WTC11 (cell line): ENCODE measurements around the gene BHLHE23. TPM values are rescaled to one million over a fixed set of nuclear protein-coding genes. Genes with fewer than 3 reads are reported as not detected.

ENCODE experiments used
- ATAC-seq: fragments of 200-7000 bp; cut with Tn5 transposase; 2 replicates; pipeline ENCODE4 v1.10.0; 2021; ENCODE audit warnings: mild to moderate bottlenecking, moderate library complexity
- CTCF ChIA-PET: fragments of 300-600 bp; sonication (Branson Sonifier 250); formaldehyde crosslinking; loops from one replicate; lab custom pipeline; 2021; ENCODE audit warnings: antibody characterized with exemption; lab: Charles Lee
- POLR2A ChIA-PET: fragments of 350-600 bp; sonication (Branson Sonifier 250); formaldehyde crosslinking; loops from one replicate; lab custom pipeline; 2021; ENCODE audit warnings: antibody characterized with exemption; lab: Charles Lee
- DNase-seq: peaks from one replicate; pipeline ENCODE4 v3.0.0; 2021; ENCODE audit warnings: low spot score
- H3K27ac Mint-ChIP-seq: 2 replicates; pipeline ENCODE4 v1.8.0; 2021; ENCODE audit warnings: mixed read lengths
- H3K27me3 Mint-ChIP-seq: 2 replicates; pipeline ENCODE4 v1.8.0; 2021; ENCODE audit warnings: low read depth, mild to moderate bottlenecking, moderate library complexity, mixed read lengths
- H3K36me3 Mint-ChIP-seq: 2 replicates; pipeline ENCODE4 v1.8.0; 2021; ENCODE audit warnings: mixed read lengths
- H3K4me1 Mint-ChIP-seq: 2 replicates; pipeline ENCODE4 v1.8.0; 2022; ENCODE audit warnings: mixed read lengths
- H3K4me3 Mint-ChIP-seq: 2 replicates; pipeline ENCODE4 v1.8.0; 2021; ENCODE audit warnings: mild to moderate bottlenecking, moderate library complexity, mixed read lengths
- H3K9me3 Mint-ChIP-seq: 2 replicates; pipeline ENCODE4 v1.8.0; 2021; ENCODE audit warnings: mixed read lengths
- AR ChIP-seq: fragments of 250-450 bp; sonication (Bioruptor Pico); IDR thresholded peaks from 2 replicates; pipeline ENCODE4 v1.9.0; 2021; ENCODE audit warnings: mild to moderate bottlenecking
- CBFB ChIP-seq: sonication (generic); formaldehyde crosslinking; IDR thresholded peaks from 2 replicates; pipeline ENCODE4 v1.8.1; 2022; ENCODE audit warnings: mild to moderate bottlenecking, low read depth, missing genetic modification reagents
- CTCF ChIP-seq: fragments of 200-600 bp; IDR thresholded peaks from 2 replicates; pipeline ENCODE4 v1.8.0; 2022; ENCODE audit warnings: antibody characterized with exemption
- E2F1 ChIP-seq: sonication (generic); formaldehyde crosslinking; IDR thresholded peaks from 2 replicates; pipeline ENCODE4 v1.8.0; 2022; ENCODE audit warnings: mild to moderate bottlenecking, missing genetic modification reagents
- E2F5 ChIP-seq: sonication (generic); formaldehyde crosslinking; IDR thresholded peaks from 2 replicates; pipeline ENCODE4 v1.8.1; 2022; ENCODE audit warnings: mild to moderate bottlenecking, moderate library complexity, missing genetic modification reagents
- JUN ChIP-seq: sonication (generic); formaldehyde crosslinking; IDR thresholded peaks from 2 replicates; pipeline ENCODE4 v1.8.0; 2023; ENCODE audit warnings: mild to moderate bottlenecking, missing genetic modification reagents
- NFE2L1 ChIP-seq: sonication (generic); formaldehyde crosslinking; IDR thresholded peaks from 2 replicates; pipeline ENCODE4 v1.8.1; 2023; ENCODE audit warnings: missing genetic modification reagents
- RORB ChIP-seq: fragments of 250-450 bp; sonication (Bioruptor Pico); IDR thresholded peaks from 2 replicates; pipeline ENCODE4 v1.9.0; 2021; ENCODE audit warnings: mild to moderate bottlenecking
- TEAD1 ChIP-seq: sonication (generic); formaldehyde crosslinking; IDR thresholded peaks from 2 replicates; pipeline ENCODE4 v1.8.0; 2022; ENCODE audit warnings: mild to moderate bottlenecking, missing genetic modification reagents
- TEAD4 ChIP-seq: sonication (generic); formaldehyde crosslinking; IDR thresholded peaks from 2 replicates; pipeline ENCODE4 v1.8.0; 2022; ENCODE audit warnings: mild to moderate bottlenecking, missing genetic modification reagents
- TP53 ChIP-seq: sonication (generic); formaldehyde crosslinking; IDR thresholded peaks from 2 replicates; pipeline ENCODE4 v1.8.1; 2023; ENCODE audit warnings: mild to moderate bottlenecking, missing genetic modification reagents
- USF1 ChIP-seq: sonication (generic); formaldehyde crosslinking; IDR thresholded peaks from 2 replicates; pipeline ENCODE4 v1.8.0; 2022; ENCODE audit warnings: mild to moderate bottlenecking, missing genetic modification reagents
- ZBTB43 ChIP-seq: sonication (generic); formaldehyde crosslinking; IDR thresholded peaks from 2 replicates; pipeline ENCODE4 v1.8.1; 2023; ENCODE audit warnings: mild to moderate bottlenecking, missing genetic modification reagents
- ZNF317 ChIP-seq: sonication (generic); formaldehyde crosslinking; IDR thresholded peaks from 2 replicates; pipeline ENCODE4 v1.8.1; 2023; ENCODE audit warnings: low read depth, mild to moderate bottlenecking, moderate library complexity, missing genetic modification reagents, borderline replicate concordance
- ZNF416 ChIP-seq: fragments of 250-450 bp; sonication (Bioruptor Pico); IDR thresholded peaks from 2 replicates; pipeline ENCODE4 v1.9.0; 2021; ENCODE audit warnings: mild to moderate bottlenecking, inconsistent platforms
- total RNA-seq: library from RNA; stranded (reverse); gene quantifications from 3 replicates; pipeline ENCODE4 v1.2.3, GENCODE V29; 2021
- TF ChIP-seq, protein P1 (sequence below): sonication (generic); formaldehyde crosslinking; conservative IDR thresholded peaks from 2 replicates; pipeline ENCODE4 v1.8.1; 2023; ENCODE audit warnings: mild to moderate bottlenecking, low read depth, missing genetic modification reagents, moderate library complexity
- TF ChIP-seq, protein P2 (sequence below): sonication (generic); formaldehyde crosslinking; IDR thresholded peaks from 2 replicates; pipeline ENCODE4 v1.8.0; 2023; ENCODE audit warnings: mild to moderate bottlenecking, missing genetic modification reagents

The BHLHE23 gene
- total RNA-seq, 1 experiment from 2014 or later: 1.3 TPM

DNA sequence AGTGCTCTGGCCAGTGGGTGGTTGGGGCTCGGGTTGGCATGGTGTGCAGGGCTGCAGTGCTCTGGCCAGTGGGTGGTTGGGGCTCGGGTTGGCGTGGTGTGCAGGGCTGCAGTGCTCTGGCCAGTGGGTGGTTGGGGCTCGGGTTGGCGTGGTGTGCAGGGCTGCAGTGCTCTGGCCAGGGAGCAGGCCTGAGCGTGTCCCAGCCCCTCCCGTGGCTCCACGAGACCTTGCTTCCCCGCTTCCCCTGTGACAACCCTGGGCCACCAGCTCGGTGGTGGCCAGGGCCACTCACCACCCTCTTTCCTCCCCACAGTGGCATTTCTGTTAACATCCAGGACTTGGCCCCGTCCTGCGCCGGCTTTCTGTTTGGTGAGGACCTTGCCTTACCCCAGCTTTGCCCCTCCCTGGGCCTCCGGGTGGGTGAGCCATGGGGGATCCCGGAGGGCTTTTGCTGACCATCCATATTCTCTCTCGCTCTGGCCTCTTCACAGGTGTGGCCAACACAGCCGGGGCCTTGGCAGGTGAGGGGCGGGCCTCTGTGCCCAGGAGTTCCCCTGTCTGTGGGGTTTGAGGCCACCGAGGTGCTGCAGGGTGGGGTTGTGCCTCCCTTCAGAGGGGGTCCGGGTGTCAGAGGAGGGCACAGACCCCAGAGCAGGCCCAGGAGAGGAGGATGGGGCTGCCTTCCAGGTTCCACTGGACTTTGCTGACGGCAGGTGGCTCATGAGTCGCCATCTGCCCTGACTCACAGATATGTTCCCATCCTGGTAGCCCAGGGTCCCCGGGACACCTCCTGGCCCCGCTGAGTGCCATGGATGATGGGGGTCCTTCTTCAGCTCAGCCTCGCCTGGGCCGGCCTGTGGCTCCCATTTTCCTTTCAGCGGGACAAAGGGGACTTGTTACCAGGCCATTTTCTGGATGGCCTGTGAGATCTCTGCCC is 40.3 kb downstream of the BHLHE23 start:
- H3K27ac Mint-ChIP-seq: no peak overlapping the region
- DNase-seq: no peak
- TF ChIP-seq TEAD4 (CRISPR knock-in tag) (no peak), CBFB (CRISPR knock-in tag) (no peak), USF1 (CRISPR knock-in tag) (no peak), ZBTB43 (CRISPR knock-in tag) (no peak), TP53 (CRISPR knock-in tag) (no peak), NFE2L1 (CRISPR knock-in tag) (no peak)
- TF ChIP-seq, all 79 proteins: peak for 0
- no peak overlapping the region for H3K4me3 Mint-ChIP-seq
- POLR2A ChIA-PET: no interaction called here
- no peaks in the 10 kb centered on the region for H3K36me3 Mint-ChIP-seq
- ATAC-seq: no peak
- CTCF ChIA-PET: interaction anchor here (2.4 kb wide), 1 partner anchor 12 kb away, joined by 6 read pairs; no protein-coding TSS in a partner anchor
- peaks cover 1% of the 10 kb centered on the region; the same call in 1 of the 2 replicates for H3K27me3 Mint-ChIP-seq
- no peaks in the 10 kb centered on the region for H3K9me3 Mint-ChIP-seq
- peaks cover 3% of the 10 kb centered on the region; the same call in 1 of the 2 replicates for H3K4me1 Mint-ChIP-seq

GRCh38 chr20:62965363-62965771 is 41.4 kb downstream of the BHLHE23 start:
- DNase-seq: no peak
- H3K9me3 Mint-ChIP-seq: no peaks in the 10 kb centered on the region
- peaks cover 3% of the 10 kb centered on the region; the same call in 1 of the 2 replicates for H3K4me1 Mint-ChIP-seq
- ChIA-PET CTCF (interaction anchor here (1.3 to 2.4 kb wide), 4 partner anchors 7 to 65 kb away, joined by 3 to 8 read pairs (median 6); no protein-coding TSS in a partner anchor), POLR2A (no interaction called here)
- H3K4me3 Mint-ChIP-seq: no peak overlapping the region
- H3K27me3 Mint-ChIP-seq: no peaks in the 10 kb centered on the region
- ATAC-seq: peak; percentile 22; the same call in 1 of the 2 replicates
- peak overlapping the region; percentile 29 for H3K27ac Mint-ChIP-seq
- H3K36me3 Mint-ChIP-seq: no peaks in the 10 kb centered on the region
- TF ChIP-seq TEAD4 (CRISPR knock-in tag) (no peak), ZNF416 (no peak), E2F1 (CRISPR knock-in tag) (no peak), RORB (CRISPR knock-in tag) (no peak), CTCF (no peak), AR (CRISPR knock-in tag) (no peak), E2F5 (CRISPR knock-in tag) (no peak), TEAD1 (CRISPR knock-in tag) (no peak), USF1 (CRISPR knock-in tag) (no peak), JUN (no peak), ZNF317 (no peak)
- TF ChIP-seq, protein P1, sequence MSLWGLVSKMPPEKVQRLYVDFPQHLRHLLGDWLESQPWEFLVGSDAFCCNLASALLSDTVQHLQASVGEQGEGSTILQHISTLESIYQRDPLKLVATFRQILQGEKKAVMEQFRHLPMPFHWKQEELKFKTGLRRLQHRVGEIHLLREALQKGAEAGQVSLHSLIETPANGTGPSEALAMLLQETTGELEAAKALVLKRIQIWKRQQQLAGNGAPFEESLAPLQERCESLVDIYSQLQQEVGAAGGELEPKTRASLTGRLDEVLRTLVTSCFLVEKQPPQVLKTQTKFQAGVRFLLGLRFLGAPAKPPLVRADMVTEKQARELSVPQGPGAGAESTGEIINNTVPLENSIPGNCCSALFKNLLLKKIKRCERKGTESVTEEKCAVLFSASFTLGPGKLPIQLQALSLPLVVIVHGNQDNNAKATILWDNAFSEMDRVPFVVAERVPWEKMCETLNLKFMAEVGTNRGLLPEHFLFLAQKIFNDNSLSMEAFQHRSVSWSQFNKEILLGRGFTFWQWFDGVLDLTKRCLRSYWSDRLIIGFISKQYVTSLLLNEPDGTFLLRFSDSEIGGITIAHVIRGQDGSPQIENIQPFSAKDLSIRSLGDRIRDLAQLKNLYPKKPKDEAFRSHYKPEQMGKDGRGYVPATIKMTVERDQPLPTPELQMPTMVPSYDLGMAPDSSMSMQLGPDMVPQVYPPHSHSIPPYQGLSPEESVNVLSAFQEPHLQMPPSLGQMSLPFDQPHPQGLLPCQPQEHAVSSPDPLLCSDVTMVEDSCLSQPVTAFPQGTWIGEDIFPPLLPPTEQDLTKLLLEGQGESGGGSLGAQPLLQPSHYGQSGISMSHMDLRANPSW (CRISPR knock-in tag): no peak
- TF ChIP-seq, protein P2, sequence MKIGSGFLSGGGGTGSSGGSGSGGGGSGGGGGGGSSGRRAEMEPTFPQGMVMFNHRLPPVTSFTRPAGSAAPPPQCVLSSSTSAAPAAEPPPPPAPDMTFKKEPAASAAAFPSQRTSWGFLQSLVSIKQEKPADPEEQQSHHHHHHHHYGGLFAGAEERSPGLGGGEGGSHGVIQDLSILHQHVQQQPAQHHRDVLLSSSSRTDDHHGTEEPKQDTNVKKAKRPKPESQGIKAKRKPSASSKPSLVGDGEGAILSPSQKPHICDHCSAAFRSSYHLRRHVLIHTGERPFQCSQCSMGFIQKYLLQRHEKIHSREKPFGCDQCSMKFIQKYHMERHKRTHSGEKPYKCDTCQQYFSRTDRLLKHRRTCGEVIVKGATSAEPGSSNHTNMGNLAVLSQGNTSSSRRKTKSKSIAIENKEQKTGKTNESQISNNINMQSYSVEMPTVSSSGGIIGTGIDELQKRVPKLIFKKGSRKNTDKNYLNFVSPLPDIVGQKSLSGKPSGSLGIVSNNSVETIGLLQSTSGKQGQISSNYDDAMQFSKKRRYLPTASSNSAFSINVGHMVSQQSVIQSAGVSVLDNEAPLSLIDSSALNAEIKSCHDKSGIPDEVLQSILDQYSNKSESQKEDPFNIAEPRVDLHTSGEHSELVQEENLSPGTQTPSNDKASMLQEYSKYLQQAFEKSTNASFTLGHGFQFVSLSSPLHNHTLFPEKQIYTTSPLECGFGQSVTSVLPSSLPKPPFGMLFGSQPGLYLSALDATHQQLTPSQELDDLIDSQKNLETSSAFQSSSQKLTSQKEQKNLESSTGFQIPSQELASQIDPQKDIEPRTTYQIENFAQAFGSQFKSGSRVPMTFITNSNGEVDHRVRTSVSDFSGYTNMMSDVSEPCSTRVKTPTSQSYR (CRISPR knock-in tag): no peak
